Left lung (tissue), 10 donors: ENCODE results near the gene CAPN12. TPM values are rescaled to one million over a fixed set of nuclear protein-coding genes. Genes with fewer than 3 reads are reported as not detected.
"Not testable (repeated sequence)": the region's sequence is repeated elsewhere in the genome, so short reads cannot be mapped to it uniquely, and the experiment has no call there.

ENCODE experiments used
- ATAC-seq: fragments of 200-7000 bp; cut with Tn5 transposase; one replicate; pipeline ENCODE4 v1.9.1; 2020; ENCODE audit warnings: moderate library complexity
- DNase-seq, 4 donors: peaks; one replicate each; pipeline ENCODE4 v3.0.0-alpha.2; 2013 to 2020
- H3K27ac ChIP-seq, 2 donors: fragments of 200-600 bp; sonication (generic) in 1 of 2; one replicate each; pipeline versions ENCODE4 v1.5.0 to v1.8.0; 2020 to 2021
- H3K27me3 ChIP-seq, 2 donors: fragments of 200-600 bp; sonication (generic) in 1 of 2; one replicate each; pipeline versions ENCODE4 v1.5.0 to v1.8.0; 2020 to 2021
- H3K36me3 ChIP-seq, 2 donors: fragments of 200-600 bp; sonication (generic) in 1 of 2; one replicate each; pipeline versions ENCODE4 v1.5.0 to v1.8.0; 2020 to 2021
- H3K4me1 ChIP-seq, 2 donors: fragments of 200-600 bp; one replicate each; pipeline ENCODE4 v1.8.0; 2021
- H3K4me3 ChIP-seq, 2 donors: fragments of 200-600 bp; sonication (generic) in 1 of 2; one replicate each; pipeline versions ENCODE4 v1.5.0 to v1.8.0; 2020 to 2021; ENCODE audit warnings: mild to moderate bottlenecking in 1 of 2
- H3K9me3 ChIP-seq, 2 donors: fragments of 200-600 bp; sonication (generic) in 1 of 2; one replicate each; pipeline versions ENCODE4 v1.5.0 to v1.8.0; 2020 to 2021
- intact Hi-C, 2 donors: fragments of 100-400 bp; cut with DNase I; formaldehyde crosslinking; loops; one replicate each; pipeline versions ENCODE4 v1.11.2 to v1.14.2; 2022
- polyA plus RNA-seq, 6 donors: library from polyadenylated mRNA; unstranded; fragments of 120-200 nt; gene quantifications; one replicate each; pipeline ENCODE4 v1.2.1, GENCODE V29; 2013; ENCODE audit not compliant: insufficient read length in 6 of 6
- total RNA-seq, 2 donors: library from RNA; stranded (reverse); fragmentation: NEBNext Ultra II Directional; extraction: Animal tissue kit (Norgen Biotek cat#: 25700); gene quantifications; one replicate each; pipeline ENCODE4 v1.2.1, GENCODE V29; 2021
- TF ChIP-seq, protein P1 (sequence below), 2 donors: fragments of 200-600 bp; sonication (generic) in 1 of 2; IDR thresholded peaks; one replicate each; pipeline versions ENCODE4 v1.5.0 to v1.8.0; 2021; ENCODE audit warnings: antibody characterized with exemption in 2 of 2
- donor health status: DM: no; HTN: yes; CAD: no.
- donor health status: DM: no; HTN: no; CAD: no.

The CAPN12 gene
- total and polyA plus RNA-seq, 8 donors, result 1.6 to 4.9 (median 4.6) TPM

- peaks cover 0 to 8% of the 10 kb centered on the region in 2 donors for H3K4me1 ChIP-seq
- no peak within 1 kb of the TSS for H3K27ac ChIP-seq
- TF ChIP-seq, protein P1, sequence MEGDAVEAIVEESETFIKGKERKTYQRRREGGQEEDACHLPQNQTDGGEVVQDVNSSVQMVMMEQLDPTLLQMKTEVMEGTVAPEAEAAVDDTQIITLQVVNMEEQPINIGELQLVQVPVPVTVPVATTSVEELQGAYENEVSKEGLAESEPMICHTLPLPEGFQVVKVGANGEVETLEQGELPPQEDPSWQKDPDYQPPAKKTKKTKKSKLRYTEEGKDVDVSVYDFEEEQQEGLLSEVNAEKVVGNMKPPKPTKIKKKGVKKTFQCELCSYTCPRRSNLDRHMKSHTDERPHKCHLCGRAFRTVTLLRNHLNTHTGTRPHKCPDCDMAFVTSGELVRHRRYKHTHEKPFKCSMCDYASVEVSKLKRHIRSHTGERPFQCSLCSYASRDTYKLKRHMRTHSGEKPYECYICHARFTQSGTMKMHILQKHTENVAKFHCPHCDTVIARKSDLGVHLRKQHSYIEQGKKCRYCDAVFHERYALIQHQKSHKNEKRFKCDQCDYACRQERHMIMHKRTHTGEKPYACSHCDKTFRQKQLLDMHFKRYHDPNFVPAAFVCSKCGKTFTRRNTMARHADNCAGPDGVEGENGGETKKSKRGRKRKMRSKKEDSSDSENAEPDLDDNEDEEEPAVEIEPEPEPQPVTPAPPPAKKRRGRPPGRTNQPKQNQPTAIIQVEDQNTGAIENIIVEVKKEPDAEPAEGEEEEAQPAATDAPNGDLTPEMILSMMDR (IDR thresholded peaks at IDR 0.05), result no peak
- ATAC-seq (no peak), DNase-seq (no peak)
- no peaks in the 10 kb centered on the region for H3K36me3 ChIP-seq
- H3K27me3 ChIP-seq, result no peaks in the 10 kb centered on the region
- intact Hi-C loops, result no loop called here
- no peaks in the 10 kb centered on the region for H3K9me3 ChIP-seq
- H3K4me3 ChIP-seq, result no peak within 1 kb of the TSS
These were observed 44.4 kb upstream of the CAPN12 start, which contains the start of gene LGALS7B for GRCh38 chr19:38788478-38789243. Gene LGALS7B, plus strand, starts transcription at chr19:38789200. Its CDS starts 27 bp downstream, at chr19:38789227.

DNA sequence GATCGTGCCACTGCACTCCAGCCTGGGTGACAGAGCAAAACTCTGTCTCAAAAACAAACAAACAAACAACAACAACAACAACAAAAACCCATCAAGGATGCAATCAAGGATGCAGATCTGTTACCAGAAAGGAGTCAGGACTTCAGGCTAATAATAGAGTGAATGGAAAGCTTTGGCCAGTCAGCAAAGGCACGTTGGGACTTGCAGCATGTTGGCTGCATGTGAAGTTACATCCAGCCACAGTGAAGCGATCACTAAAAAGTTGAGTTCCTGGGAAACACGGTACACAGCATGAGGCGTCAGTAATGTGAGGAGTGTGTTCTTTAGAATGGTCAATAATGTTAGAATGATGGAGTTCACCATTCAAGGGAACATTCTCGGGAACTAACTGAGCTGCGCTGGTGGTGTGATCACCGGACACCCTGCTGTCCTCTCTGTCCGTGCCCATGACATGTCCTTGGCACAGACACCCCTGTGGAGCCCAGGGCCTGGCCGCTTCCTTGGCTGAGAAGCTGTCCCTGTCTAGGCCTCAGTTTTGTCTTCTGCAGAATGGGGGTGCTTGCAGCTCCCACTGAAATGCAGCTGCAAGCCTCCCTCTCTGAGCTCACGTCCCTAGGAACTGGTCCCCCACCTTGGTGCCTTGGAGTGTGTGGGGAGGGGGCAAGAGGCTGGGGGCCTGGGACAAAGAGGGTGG, 42.4 kb upstream of the CAPN12 start:
- Histone ChIP-seq H3K36me3 (no peaks in the 10 kb centered on the region), H3K27me3 (no peaks in the 10 kb centered on the region), H3K27ac (no peak overlapping the region), H3K4me1 (no peaks in the 10 kb centered on the region), H3K9me3 (no peaks in the 10 kb centered on the region), H3K4me3 (no peak overlapping the region)
- no peak for ATAC-seq
- DNase-seq, result no peak
- intact Hi-C loops, result no loop called here
- TF ChIP-seq, protein P1 (IDR thresholded peaks at IDR 0.05), result no peak

- H3K27ac ChIP-seq, H3K4me3 ChIP-seq, intact Hi-C loops, H3K36me3 ChIP-seq, H3K9me3 ChIP-seq, ATAC-seq, H3K27me3 ChIP-seq, DNase-seq, H3K4me1 ChIP-seq: not testable (repeated sequence)
These were observed 41.8 kb upstream of the CAPN12 start for GRCh38 chr19:38786061-38786460.

- Histone ChIP-seq H3K27ac (no peak overlapping the region), H3K4me1 (no peaks in the 10 kb centered on the region), H3K27me3 (no peaks in the 10 kb centered on the region), H3K36me3 (no peaks in the 10 kb centered on the region), H3K4me3 (no peak overlapping the region), H3K9me3 (no peaks in the 10 kb centered on the region)
- ATAC-seq (no peak), DNase-seq (no peak)
- TF ChIP-seq, protein P1 (IDR thresholded peaks at IDR 0.05), result no peak
- intact Hi-C loops, result no loop called here
These were observed 41.0 kb upstream of the CAPN12 start for GRCh38 chr19:38785187-38785699.

- H3K27ac ChIP-seq, result no peak overlapping the region
- intact Hi-C loops, result no loop called here
- ATAC-seq, result no peak
These were observed 40.0 kb upstream of the CAPN12 start for GRCh38 chr19:38784224-38784623.

GRCh38 chr19:38782212-38782611, 37.9 kb upstream of the CAPN12 start:
- ATAC-seq, intact Hi-C loops, H3K27me3 ChIP-seq, H3K4me1 ChIP-seq, H3K27ac ChIP-seq, H3K4me3 ChIP-seq, H3K36me3 ChIP-seq, DNase-seq, H3K9me3 ChIP-seq: not testable (repeated sequence)

More at GRCh38 chr19:38784224-38784623, 40.0 kb upstream of the CAPN12 start:
- Histone ChIP-seq H3K27me3 (no peaks in the 10 kb centered on the region), H3K4me1 (no peaks in the 10 kb centered on the region), H3K9me3 (no peaks in the 10 kb centered on the region), H3K4me3 (no peak overlapping the region), H3K36me3 (no peaks in the 10 kb centered on the region)
- DNase-seq, result no peak
- TF ChIP-seq, protein P1 (IDR thresholded peaks at IDR 0.05), result no peak
